BE2C (cell line): ENCODE data around the gene DNAH3.

Experiments used
- DNase-seq: peaks from one replicate; pipeline ENCODE4 v3.0.0-alpha.2; 2020
- H3K27me3 ChIP-seq: fragments of 250-450 bp; sonication (Bioruptor Pico); 2 replicates; pipeline ENCODE4 v1.5.1; 2020; ENCODE audit warnings: mild to moderate bottlenecking
- H3K36me3 ChIP-seq: fragments of 250-450 bp; sonication (Bioruptor Pico); 2 replicates; pipeline ENCODE4 v1.5.1; 2020; ENCODE audit warnings: mild to moderate bottlenecking
- H3K4me1 ChIP-seq: fragments of 250-450 bp; sonication (Bioruptor Pico); 2 replicates; pipeline ENCODE4 v1.5.1; 2020
- H3K4me3 ChIP-seq: 2 replicates; pipeline ENCODE4 v1.5.1; 2011; ENCODE audit warnings: low read depth, low read length
- H3K9me3 ChIP-seq: fragments of 250-450 bp; sonication (Bioruptor Pico); 2 replicates; pipeline ENCODE4 v1.5.1; 2020
- CTCF ChIP-seq: IDR thresholded peaks from 2 replicates; pipeline ENCODE4 v1.5.1; 2012; ENCODE audit warnings: mild to moderate bottlenecking, low read depth, low read length

The DNAH3 gene

DNA sequence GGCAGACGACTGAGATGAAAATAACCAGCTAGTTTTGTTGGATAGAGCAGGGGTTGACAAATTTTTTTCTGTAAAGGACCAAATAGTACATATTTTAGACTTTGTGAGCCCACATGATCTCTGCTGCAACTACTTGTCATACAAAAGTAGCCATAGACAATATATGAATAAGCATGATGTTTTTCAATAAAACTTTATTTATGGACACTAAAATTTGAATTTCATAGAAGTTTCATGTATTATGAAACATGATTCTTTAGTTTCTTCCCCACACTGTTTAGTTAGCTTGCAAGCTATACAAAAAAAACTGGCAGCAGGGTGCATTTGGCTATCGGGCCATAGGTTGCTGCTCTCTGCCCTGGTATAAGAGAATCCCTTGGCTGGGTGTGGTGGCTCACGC lies 193.5 kb downstream of the DNAH3 start:
- Histone ChIP-seq H3K9me3 (no peaks in the 10 kb centered on the region), H3K4me1 (no peaks in the 10 kb centered on the region), H3K36me3 (no peaks in the 10 kb centered on the region), H3K27me3 (no peaks in the 10 kb centered on the region), H3K4me3 (no peak overlapping the region)
- DNase-seq = no peak
- no peak for TF ChIP-seq CTCF

DNA sequence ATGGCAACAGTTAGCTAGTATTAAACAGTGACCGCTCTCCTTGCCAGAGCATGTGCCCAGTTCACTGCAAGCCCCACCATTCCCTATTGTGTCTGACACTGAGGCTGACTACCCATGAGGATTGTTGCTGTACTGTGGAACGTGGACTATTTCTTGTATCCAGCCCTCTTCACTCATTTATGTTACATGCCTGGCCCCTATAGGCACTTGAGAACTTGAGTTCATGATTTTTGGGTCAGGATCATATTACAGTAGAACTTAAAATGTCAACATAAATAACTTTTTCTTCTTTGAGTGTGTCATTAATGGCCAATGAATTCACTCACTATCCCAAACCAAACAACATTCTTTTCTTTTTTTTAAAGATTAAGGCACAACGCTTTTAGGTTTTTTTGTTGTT lies 194.3 kb downstream of the DNAH3 start:
- no peak overlapping the region for H3K4me3 ChIP-seq
- no peak for TF ChIP-seq CTCF
- H3K4me1 ChIP-seq = no peaks in the 10 kb centered on the region
- H3K36me3 ChIP-seq = no peaks in the 10 kb centered on the region
- no peaks in the 10 kb centered on the region for H3K9me3 ChIP-seq
- H3K27me3 ChIP-seq = no peaks in the 10 kb centered on the region
- no peak for DNase-seq

GRCh38 chr16:20954574-20954973 lies 196.1 kb downstream of the DNAH3 start:
- no peaks in the 10 kb centered on the region for H3K36me3 ChIP-seq
- no peaks in the 10 kb centered on the region for H3K4me1 ChIP-seq
- no peaks in the 10 kb centered on the region for H3K9me3 ChIP-seq
- DNase-seq = no peak
- TF ChIP-seq CTCF = no peak
- no peaks in the 10 kb centered on the region for H3K27me3 ChIP-seq
- no peak overlapping the region for H3K4me3 ChIP-seq

- TF ChIP-seq CTCF = no peak
- no peak for DNase-seq
- H3K4me3 ChIP-seq = no peak overlapping the region
Measured at GRCh38 chr16:20952139-20952920, 198.3 kb downstream of the DNAH3 start.

DNA sequence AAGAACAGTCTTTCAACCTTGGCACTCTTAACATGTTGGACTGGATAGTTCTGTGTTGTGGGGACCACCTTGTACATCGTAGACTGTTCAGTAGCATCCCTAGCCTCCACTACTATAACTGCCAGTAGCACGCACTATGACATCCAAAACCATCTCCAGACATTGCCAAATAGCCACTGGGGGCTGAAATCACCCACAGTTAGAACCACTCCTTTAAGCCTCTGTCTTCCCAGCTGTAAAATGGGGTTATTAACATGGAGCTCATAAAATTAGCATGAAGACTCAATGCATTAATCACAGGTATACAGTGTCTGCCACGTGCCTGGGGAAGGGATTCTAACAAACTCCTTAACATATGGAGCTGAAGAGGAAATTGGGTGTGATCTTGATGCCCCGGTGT lies 200.4 kb downstream of the DNAH3 start:
- no peak for DNase-seq
- no peaks in the 10 kb centered on the region for H3K36me3 ChIP-seq
- H3K4me3 ChIP-seq = no peak overlapping the region
- H3K4me1 ChIP-seq = no peaks in the 10 kb centered on the region
- no peaks in the 10 kb centered on the region for H3K9me3 ChIP-seq
- TF ChIP-seq CTCF = no peak
- H3K27me3 ChIP-seq = no peaks in the 10 kb centered on the region

More at GRCh38 chr16:20952139-20952920, 198.3 kb downstream of the DNAH3 start:
- H3K36me3 ChIP-seq = no peaks in the 10 kb centered on the region
- H3K27me3 ChIP-seq = no peaks in the 10 kb centered on the region
- H3K4me1 ChIP-seq = no peaks in the 10 kb centered on the region
- H3K9me3 ChIP-seq = no peaks in the 10 kb centered on the region

- TF ChIP-seq CTCF = no peak
- DNase-seq = no peak
- H3K36me3 ChIP-seq = no peaks in the 10 kb centered on the region
Measured at GRCh38 chr16:20949660-20950059, 201.0 kb downstream of the DNAH3 start.

More at GRCh38 chr16:20949660-20950059, 201.0 kb downstream of the DNAH3 start:
- no peaks in the 10 kb centered on the region for H3K9me3 ChIP-seq
- H3K4me1 ChIP-seq = no peaks in the 10 kb centered on the region
- H3K4me3 ChIP-seq = no peak overlapping the region
- H3K27me3 ChIP-seq = no peaks in the 10 kb centered on the region
